Measurements from ENCODE around the gene PTPRN2. TPM values are rescaled to one million over a fixed set of nuclear protein-coding genes. Genes with fewer than 3 reads are reported as not detected.

The PTPRN2 gene
- total RNA-seq, 2 experiments from 2014 or later, result 0.46 to 0.51 TPM

GRCh38 chr7:158497627-158498026 is 90.0 kb downstream of the PTPRN2 start:
- Mint-ChIP-seq H3K36me3 (ENCODE audit: low read depth) (no peaks in the 10 kb centered on the region), H3K27ac (no peak overlapping the region), H3K9me3 (ENCODE audit: low read depth) (no peaks in the 10 kb centered on the region), H3K27me3 (peaks cover 13% of the 10 kb centered on the region), H3K4me1 (no peaks in the 10 kb centered on the region), H3K4me3 (no peak overlapping the region)
- CTCF ChIA-PET, result no interaction called here
- DNase-seq (no peak), ATAC-seq (no peak)
- POLR2A ChIA-PET, result no interaction called here
- intact Hi-C loops (cut with DNase I, micrococcal nuclease), result loop anchor here in 1 of 2 experiments (10.0 kb wide), 1 partner anchor 477 kb away; no protein-coding TSS in a partner anchor

- no peaks in the 10 kb centered on the region for H3K36me3 Mint-ChIP-seq (ENCODE audit: low read depth)
- H3K9me3 Mint-ChIP-seq (ENCODE audit: low read depth), result no peaks in the 10 kb centered on the region
- H3K27ac Mint-ChIP-seq, result no peak overlapping the region
- no peak overlapping the region for H3K4me3 Mint-ChIP-seq
- H3K27me3 Mint-ChIP-seq, result peaks cover 11% of the 10 kb centered on the region
- ATAC-seq, result peak; percentile 66
- no peaks in the 10 kb centered on the region for H3K4me1 Mint-ChIP-seq
- intact Hi-C loops (cut with DNase I, micrococcal nuclease), result loop anchor here (2.0 to 10.0 kb wide), 2 partner anchors 479 to 481 kb away; no protein-coding TSS in a partner anchor
- peak; percentile 47 for DNase-seq
- ChIA-PET CTCF (no interaction called here), POLR2A (no interaction called here)
These were observed 91.8 kb downstream of the PTPRN2 start for GRCh38 chr7:158495786-158496185.

- no peaks in the 10 kb centered on the region for H3K9me3 Mint-ChIP-seq (ENCODE audit: low read depth)
- H3K36me3 Mint-ChIP-seq (ENCODE audit: low read depth), result no peaks in the 10 kb centered on the region
- intact Hi-C loops (cut with DNase I, micrococcal nuclease), result loop anchor here (2.0 to 10.0 kb wide), 2 partner anchors 480 to 482 kb away; no protein-coding TSS in a partner anchor
- H3K4me3 Mint-ChIP-seq, result no peak overlapping the region
- no peak overlapping the region for H3K27ac Mint-ChIP-seq
- ATAC-seq, result no peak
- CTCF ChIA-PET, result no interaction called here
- POLR2A ChIA-PET, result no interaction called here
- DNase-seq, result no peak
- H3K27me3 Mint-ChIP-seq, result peaks cover 11% of the 10 kb centered on the region
- no peaks in the 10 kb centered on the region for H3K4me1 Mint-ChIP-seq
These were observed 92.4 kb downstream of the PTPRN2 start for GRCh38 chr7:158495216-158495615.

- peaks cover 11% of the 10 kb centered on the region for H3K27me3 Mint-ChIP-seq
- ChIA-PET CTCF (no interaction called here), POLR2A (no interaction called here)
- DNase-seq, result no peak
- H3K9me3 Mint-ChIP-seq (ENCODE audit: low read depth), result no peaks in the 10 kb centered on the region
- intact Hi-C loops (cut with DNase I, micrococcal nuclease), result loop anchor here (2.0 to 10.0 kb wide), 2 partner anchors 480 to 482 kb away; no protein-coding TSS in a partner anchor
- H3K27ac Mint-ChIP-seq, result no peak overlapping the region
- H3K4me1 Mint-ChIP-seq, result no peaks in the 10 kb centered on the region
- H3K4me3 Mint-ChIP-seq, result no peak overlapping the region
- ATAC-seq, result no peak
- no peaks in the 10 kb centered on the region for H3K36me3 Mint-ChIP-seq (ENCODE audit: low read depth)
These were observed 93.0 kb downstream of the PTPRN2 start for GRCh38 chr7:158494643-158495042.

- intact Hi-C loops (cut with DNase I, micrococcal nuclease), result loop anchor here (2.0 to 10.0 kb wide), 2 partner anchors 481 to 483 kb away; no protein-coding TSS in a partner anchor
- Mint-ChIP-seq H3K4me1 (no peaks in the 10 kb centered on the region), H3K36me3 (ENCODE audit: low read depth) (no peaks in the 10 kb centered on the region), H3K4me3 (no peak overlapping the region), H3K9me3 (ENCODE audit: low read depth) (no peaks in the 10 kb centered on the region), H3K27me3 (peaks cover 11% of the 10 kb centered on the region), H3K27ac (no peak overlapping the region)
- ChIA-PET CTCF (no interaction called here), POLR2A (no interaction called here)
- ATAC-seq, result peak; percentile 55
- DNase-seq, result peak; percentile 42
These were observed 93.4 kb downstream of the PTPRN2 start for GRCh38 chr7:158494162-158494586.

GRCh38 chr7:158492367-158492764 is 95.3 kb downstream of the PTPRN2 start:
- Mint-ChIP-seq H3K9me3 (ENCODE audit: low read depth) (no peaks in the 10 kb centered on the region), H3K4me1 (no peaks in the 10 kb centered on the region), H3K27me3 (peaks cover 2% of the 10 kb centered on the region), H3K36me3 (ENCODE audit: low read depth) (no peaks in the 10 kb centered on the region), H3K27ac (no peak overlapping the region), H3K4me3 (no peak overlapping the region)
- ATAC-seq, result no peak
- no peak for DNase-seq
- CTCF ChIA-PET, result no interaction called here
- POLR2A ChIA-PET, result no interaction called here
- intact Hi-C loops (cut with DNase I, micrococcal nuclease), result loop anchor here in 1 of 2 experiments (10.0 kb wide), 1 partner anchor 482 kb away; no protein-coding TSS in a partner anchor

GRCh38 chr7:158491094-158491493 is 96.5 kb downstream of the PTPRN2 start:
- no peak overlapping the region for H3K4me3 Mint-ChIP-seq
- peaks cover 2% of the 10 kb centered on the region for H3K27me3 Mint-ChIP-seq

GRCh38 chr7:158490171-158490782 is 97.3 kb downstream of the PTPRN2 start:
- peaks cover 5% of the 10 kb centered on the region for H3K27me3 Mint-ChIP-seq
- CTCF ChIA-PET, result no interaction called here

More at GRCh38 chr7:158491094-158491493, 96.5 kb downstream of the PTPRN2 start:
- no peak for DNase-seq
- no peak overlapping the region for H3K27ac Mint-ChIP-seq
- no peaks in the 10 kb centered on the region for H3K9me3 Mint-ChIP-seq (ENCODE audit: low read depth)
- H3K36me3 Mint-ChIP-seq (ENCODE audit: low read depth), result no peaks in the 10 kb centered on the region
- ChIA-PET POLR2A (no interaction called here), CTCF (no interaction called here)
- intact Hi-C loops (cut with DNase I, micrococcal nuclease), result loop anchor here in 1 of 2 experiments (10.0 kb wide), 1 partner anchor 484 kb away; no protein-coding TSS in a partner anchor
- no peak for ATAC-seq
- no peaks in the 10 kb centered on the region for H3K4me1 Mint-ChIP-seq

GRCh38 chr7:158489462-158490155 is 98.0 kb downstream of the PTPRN2 start:
- ChIA-PET CTCF (no interaction called here), POLR2A (no interaction called here)
- H3K36me3 Mint-ChIP-seq (ENCODE audit: low read depth), result no peaks in the 10 kb centered on the region
- intact Hi-C loops (cut with DNase I, micrococcal nuclease), result loop anchor here in 1 of 2 experiments (10.0 kb wide), 1 partner anchor 485 kb away; no protein-coding TSS in a partner anchor
- no peaks in the 10 kb centered on the region for H3K4me1 Mint-ChIP-seq
- no peak overlapping the region for H3K27ac Mint-ChIP-seq
- no peak for DNase-seq
- no peak overlapping the region for H3K4me3 Mint-ChIP-seq
- H3K27me3 Mint-ChIP-seq, result peaks cover 3% of the 10 kb centered on the region
- no peaks in the 10 kb centered on the region for H3K9me3 Mint-ChIP-seq (ENCODE audit: low read depth)
- ATAC-seq, result no peak

More at GRCh38 chr7:158490171-158490782, 97.3 kb downstream of the PTPRN2 start:
- intact Hi-C loops (cut with DNase I, micrococcal nuclease), result loop anchor here in 1 of 2 experiments (10.0 kb wide), 1 partner anchor 485 kb away; no protein-coding TSS in a partner anchor
- no peaks in the 10 kb centered on the region for H3K36me3 Mint-ChIP-seq (ENCODE audit: low read depth)
- H3K4me3 Mint-ChIP-seq, result no peak overlapping the region
- no peaks in the 10 kb centered on the region for H3K4me1 Mint-ChIP-seq
- ATAC-seq (no peak), DNase-seq (no peak)
- no peak overlapping the region for H3K27ac Mint-ChIP-seq
- POLR2A ChIA-PET, result no interaction called here
- H3K9me3 Mint-ChIP-seq (ENCODE audit: low read depth), result no peaks in the 10 kb centered on the region

GRCh38 chr7:158488181-158488971 is 99.2 kb downstream of the PTPRN2 start:
- Mint-ChIP-seq H3K9me3 (ENCODE audit: low read depth) (no peaks in the 10 kb centered on the region), H3K36me3 (ENCODE audit: low read depth) (no peaks in the 10 kb centered on the region), H3K27ac (no peak overlapping the region), H3K27me3 (peaks cover 3% of the 10 kb centered on the region), H3K4me3 (no peak overlapping the region), H3K4me1 (no peaks in the 10 kb centered on the region)
- DNase-seq (no peak), ATAC-seq (no peak)
- intact Hi-C loops (cut with DNase I, micrococcal nuclease), result no loop called here
- POLR2A ChIA-PET, result no interaction called here
- CTCF ChIA-PET, result no interaction called here

GRCh38 chr7:158487631-158488151 is 99.9 kb downstream of the PTPRN2 start:
- ATAC-seq (no peak), DNase-seq (no peak)
- no peaks in the 10 kb centered on the region for H3K4me1 Mint-ChIP-seq
- H3K4me3 Mint-ChIP-seq, result no peak overlapping the region
- ChIA-PET POLR2A (no interaction called here), CTCF (no interaction called here)
- intact Hi-C loops (cut with DNase I, micrococcal nuclease), result no loop called here
- H3K27me3 Mint-ChIP-seq, result peaks cover 3% of the 10 kb centered on the region
- no peak overlapping the region for H3K27ac Mint-ChIP-seq
- no peaks in the 10 kb centered on the region for H3K36me3 Mint-ChIP-seq (ENCODE audit: low read depth)
- H3K9me3 Mint-ChIP-seq (ENCODE audit: low read depth), result no peaks in the 10 kb centered on the region
